ENCODE measurements around the gene NPAS3. TPM values are rescaled to one million over a fixed set of nuclear protein-coding genes. Genes with fewer than 3 reads are reported as not detected.

The NPAS3 gene
- polyA plus RNA-seq, 4 donors = 8.2 to 8.6 (median 8.5) TPM

GRCh38 chr14:33359288-33359881, 420.7 kb downstream of the NPAS3 start:
- DNase-seq (ENCODE audit: low read depth in 4 of 4, low spot score in 2 of 4) = no peak

GRCh38 chr14:33362934-33363333, 424.3 kb downstream of the NPAS3 start:
- DNase-seq (ENCODE audit: low read depth in 4 of 4, low spot score in 2 of 4) = no peak

DNA sequence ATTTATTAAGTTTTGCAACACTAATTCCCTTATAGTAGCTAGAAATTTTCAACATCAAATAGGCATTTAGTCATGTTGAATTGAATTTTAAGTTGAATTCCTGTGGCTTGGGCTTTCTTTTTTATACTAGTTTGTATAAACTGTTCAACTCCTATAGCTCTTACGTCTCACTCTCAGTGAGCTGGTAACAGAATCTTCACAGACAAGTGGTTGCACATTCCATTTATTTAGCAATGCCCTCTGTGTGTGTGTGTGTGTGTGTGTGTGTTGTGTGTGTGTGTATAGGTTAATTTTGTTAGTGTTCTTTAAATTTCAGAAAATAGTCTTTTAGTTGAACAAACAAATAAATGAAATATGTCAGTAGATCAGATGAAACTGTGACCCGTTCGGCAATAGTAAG, 425.0 kb downstream of the NPAS3 start:
- DNase-seq (ENCODE audit: low read depth in 4 of 4, low spot score in 2 of 4) = no peak

GRCh38 chr14:33364466-33364865, 425.8 kb downstream of the NPAS3 start:
- peak in 2 of 4 donors; percentile 27 to 31 for DNase-seq (ENCODE audit: low read depth in 4 of 4, low spot score in 2 of 4)

DNA sequence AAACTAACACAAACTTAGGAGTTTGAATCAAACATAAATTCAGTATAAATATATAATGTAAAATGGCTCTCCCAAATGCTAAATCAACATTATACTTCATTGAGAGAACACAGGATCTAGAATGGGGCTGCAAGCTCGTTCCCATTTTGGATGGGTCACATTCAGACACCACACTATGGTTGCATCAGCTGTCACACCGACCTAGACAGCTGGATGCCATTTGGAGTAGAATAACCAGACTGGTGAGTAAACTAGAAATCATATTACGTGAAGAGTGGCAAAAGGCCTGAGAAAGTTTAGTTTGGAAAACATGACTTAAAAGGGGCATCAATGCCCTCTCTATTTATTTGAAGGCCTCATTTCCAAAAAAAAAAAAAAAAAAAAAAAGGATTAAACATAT, 430.4 kb downstream of the NPAS3 start:
- no peak for DNase-seq (ENCODE audit: low read depth in 4 of 4, low spot score in 2 of 4)

DNA sequence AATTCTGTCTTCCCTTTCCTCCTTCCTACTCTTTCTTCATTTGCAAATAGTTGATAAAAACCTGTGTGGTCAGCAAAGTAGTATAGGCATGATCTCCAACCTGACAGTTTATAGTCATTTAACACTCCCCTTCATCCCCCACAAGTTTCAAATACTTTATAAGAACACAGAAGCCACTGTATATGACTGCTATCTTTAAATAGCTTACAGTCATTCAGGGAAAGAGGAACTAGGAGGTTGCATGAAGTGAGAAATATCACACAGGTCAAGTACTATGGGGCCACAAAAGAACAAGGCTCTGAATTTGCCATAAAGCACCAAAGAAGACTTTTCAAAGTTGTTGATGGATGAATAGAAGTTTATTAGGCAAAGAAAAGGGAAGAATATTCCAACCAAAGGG, 431.3 kb downstream of the NPAS3 start:
- DNase-seq (ENCODE audit: low read depth in 4 of 4, low spot score in 2 of 4) = no peak

GRCh38 chr14:33370426-33370825, 431.7 kb downstream of the NPAS3 start:
- DNase-seq (ENCODE audit: low read depth in 4 of 4, low spot score in 2 of 4) = no peak

DNA sequence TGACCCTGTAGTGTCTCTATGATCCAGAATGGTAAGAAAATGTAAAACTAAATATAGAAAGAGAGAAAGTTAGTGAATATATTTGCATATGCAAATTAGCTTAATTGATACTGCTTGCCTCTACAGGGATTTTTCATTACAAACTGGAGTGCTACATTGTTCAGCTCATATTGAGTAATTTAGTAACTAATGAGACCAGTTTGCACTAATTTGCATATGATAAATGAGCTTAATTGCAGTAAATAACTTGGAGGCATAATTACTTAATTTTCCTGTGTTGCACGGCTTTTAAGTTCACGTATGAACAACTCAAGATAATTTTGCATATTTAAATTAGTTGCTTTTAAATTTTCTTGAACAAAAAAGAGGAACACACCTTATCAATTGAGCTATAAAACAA, 436.5 kb downstream of the NPAS3 start:
- no peak for DNase-seq (ENCODE audit: low read depth in 4 of 4, low spot score in 2 of 4)

GRCh38 chr14:33375786-33376185, 437.1 kb downstream of the NPAS3 start:
- no peak for DNase-seq (ENCODE audit: low read depth in 4 of 4, low spot score in 2 of 4)

DNA sequence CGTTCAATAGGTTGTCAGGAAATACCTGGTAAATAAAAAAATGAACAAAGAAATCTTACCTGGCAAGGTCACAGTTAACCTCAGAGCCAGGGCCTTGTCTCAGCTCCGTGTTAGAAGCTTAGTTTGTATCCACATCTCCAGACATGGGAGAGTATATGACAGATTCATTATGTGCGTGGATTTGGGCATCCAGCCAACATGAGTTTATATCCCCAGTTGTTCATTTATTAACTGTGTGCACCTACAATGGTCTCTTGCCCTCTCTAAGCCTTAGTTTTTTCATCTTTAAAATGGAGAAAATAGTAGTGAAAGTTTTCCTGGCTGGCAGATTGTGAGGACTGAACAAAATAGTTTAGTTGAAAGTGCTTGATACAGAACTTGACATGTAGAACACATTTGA, 437.8 kb downstream of the NPAS3 start:
- DNase-seq (ENCODE audit: low read depth in 4 of 4, low spot score in 2 of 4) = no peak

DNA sequence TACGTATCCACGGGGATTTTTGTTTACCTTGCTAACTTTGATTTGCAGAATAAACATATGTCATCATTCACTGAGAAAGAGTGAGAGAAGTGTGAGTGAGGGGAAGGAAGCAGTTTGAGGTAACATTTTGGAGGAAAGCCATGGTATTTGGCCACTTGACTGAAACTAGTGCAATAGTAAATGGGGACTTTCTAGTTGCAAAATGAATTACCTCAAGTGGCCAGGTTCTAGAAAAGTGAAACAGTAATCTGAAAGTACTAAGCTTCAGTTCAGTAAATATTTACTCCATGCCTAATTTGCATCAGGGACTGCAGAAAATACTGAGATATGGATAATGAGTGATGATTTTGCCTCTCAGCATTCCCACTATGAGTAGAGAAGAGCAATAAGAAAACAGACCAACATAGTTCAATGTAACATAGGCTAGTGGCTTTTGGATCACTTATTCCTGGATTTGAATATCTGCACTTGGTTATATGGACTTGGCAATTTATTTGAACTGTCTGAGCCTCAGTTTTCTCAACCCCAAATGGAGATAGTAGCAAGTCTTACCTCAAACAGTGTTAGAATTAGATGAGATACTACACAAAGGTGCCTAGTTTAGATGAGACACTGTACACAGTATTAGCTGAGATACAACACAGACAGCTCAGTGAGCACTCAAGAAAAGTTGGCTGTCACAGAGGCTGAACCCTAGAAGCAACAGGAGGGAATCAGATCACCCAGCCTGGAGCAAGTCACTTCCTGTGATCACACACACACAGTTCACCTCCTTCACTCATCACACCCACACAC, 439.1 kb downstream of the NPAS3 start:
- no peak for DNase-seq (ENCODE audit: low read depth in 4 of 4, low spot score in 2 of 4)

GRCh38 chr14:33381717-33382116, 443.0 kb downstream of the NPAS3 start:
- no peak for DNase-seq (ENCODE audit: low read depth in 4 of 4, low spot score in 2 of 4)

GRCh38 chr14:33386140-33386539, 447.5 kb downstream of the NPAS3 start:
- no peak for DNase-seq (ENCODE audit: low read depth in 4 of 4, low spot score in 2 of 4)

DNA sequence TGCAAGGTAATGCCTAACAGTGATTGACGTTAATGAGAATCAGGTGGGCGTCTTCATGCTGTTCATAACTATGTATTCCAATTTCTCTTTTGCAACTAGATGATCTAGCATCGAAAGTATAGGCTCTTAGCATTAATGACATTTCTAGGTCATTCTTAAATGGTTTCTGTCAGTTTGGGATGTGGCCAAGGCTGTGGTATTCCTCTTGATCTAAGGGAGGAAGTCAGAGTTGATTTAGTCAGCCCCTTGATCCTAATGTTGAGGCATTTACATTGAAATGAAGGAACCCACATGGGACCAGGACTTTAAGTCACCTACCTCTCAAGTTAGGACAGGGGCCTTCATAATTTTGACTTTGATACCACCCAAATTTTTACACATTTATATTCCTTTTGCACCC, 448.1 kb downstream of the NPAS3 start:
- no peak for DNase-seq (ENCODE audit: low read depth in 4 of 4, low spot score in 2 of 4)

- DNase-seq (ENCODE audit: low read depth in 4 of 4, low spot score in 2 of 4) = no peak
These were observed 451.7 kb downstream of the NPAS3 start for GRCh38 chr14:33390335-33390734.

DNA sequence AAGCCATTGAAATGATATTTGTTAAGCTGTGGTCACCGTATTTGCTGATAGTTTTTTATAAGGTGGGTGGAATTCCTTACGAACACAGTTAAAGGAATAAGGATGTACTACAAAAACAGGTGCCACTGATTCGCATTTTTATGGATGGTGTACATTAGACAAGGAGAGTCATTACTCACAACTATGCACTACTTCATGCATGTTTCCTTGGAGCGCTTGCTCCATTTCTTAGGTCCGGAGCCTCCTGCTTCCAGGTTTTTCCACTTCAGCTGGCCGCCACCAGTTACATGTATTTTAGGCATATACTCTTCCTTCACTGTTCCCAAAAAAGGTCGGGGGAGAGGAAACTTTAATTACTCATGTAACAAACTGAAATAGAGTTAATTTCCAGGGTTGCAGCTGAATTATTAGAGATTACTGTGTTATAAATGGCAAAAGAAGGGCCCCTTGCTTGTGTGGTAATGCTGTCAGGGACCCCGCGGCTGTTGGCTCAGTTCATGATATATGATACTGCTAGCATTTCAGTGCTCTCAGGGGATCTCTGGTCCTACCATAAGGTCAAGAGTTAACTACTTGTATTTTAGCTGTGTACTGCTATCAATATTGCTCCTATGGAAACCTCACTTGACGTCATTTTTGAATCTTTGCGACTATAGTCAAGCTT, 454.7 kb downstream of the NPAS3 start:
- DNase-seq (ENCODE audit: low read depth in 4 of 4, low spot score in 2 of 4) = peak in 1 of 4 donors; percentile 13

DNA sequence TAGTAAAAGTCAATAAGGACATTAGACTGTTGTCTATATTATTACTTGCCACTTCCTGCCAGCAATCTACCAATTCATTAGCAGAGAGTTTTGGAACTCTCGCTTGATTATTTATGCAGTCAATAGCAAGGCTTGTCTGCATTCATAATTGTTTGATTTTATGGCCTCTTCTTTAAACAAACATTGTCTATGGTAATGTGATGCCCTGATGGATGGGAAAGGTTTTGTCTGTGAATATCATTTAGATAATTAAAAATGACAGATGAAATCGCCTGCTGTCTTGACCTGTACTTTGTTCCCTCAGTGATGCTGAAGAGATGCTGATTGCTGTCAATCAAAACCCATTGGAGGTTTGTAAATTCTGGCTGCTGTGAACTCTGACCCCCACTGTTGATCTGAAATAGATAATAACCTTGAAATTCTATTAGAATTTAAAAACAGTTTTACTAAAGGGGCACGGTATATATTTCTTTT, 455.3 kb downstream of the NPAS3 start:
- no peak for DNase-seq (ENCODE audit: low read depth in 4 of 4, low spot score in 2 of 4)

DNA sequence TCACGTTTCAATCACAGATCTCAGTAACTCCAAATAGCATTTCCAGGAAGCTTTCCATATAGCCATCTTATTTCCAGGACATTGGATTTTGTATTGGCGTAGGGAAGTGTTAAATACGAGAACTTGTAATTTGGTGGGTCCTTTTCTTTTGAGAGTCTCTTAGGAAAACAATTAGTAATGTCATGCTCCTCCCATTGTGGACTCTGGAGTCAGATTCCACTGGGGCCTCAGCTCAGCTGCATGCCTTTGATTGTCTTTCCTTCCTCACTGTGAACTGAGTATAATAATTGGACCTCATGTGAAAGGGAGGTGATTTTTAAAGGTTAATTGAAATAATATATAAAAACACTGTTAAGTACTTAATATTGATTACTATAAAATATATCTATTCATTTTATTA, 462.6 kb downstream of the NPAS3 start:
- no peak for DNase-seq (ENCODE audit: low read depth in 4 of 4, low spot score in 2 of 4)

GRCh38 chr14:33402604-33403003, 463.9 kb downstream of the NPAS3 start:
- DNase-seq (ENCODE audit: low read depth in 4 of 4, low spot score in 2 of 4) = no peak

GRCh38 chr14:33404054-33404453, 465.4 kb downstream of the NPAS3 start:
- no peak for DNase-seq (ENCODE audit: low read depth in 4 of 4, low spot score in 2 of 4)

GRCh38 chr14:33404964-33405574, 466.4 kb downstream of the NPAS3 start:
- no peak for DNase-seq (ENCODE audit: low read depth in 4 of 4, low spot score in 2 of 4)

All from left renal cortex interstitium (tissue), 4 donors.